CD14-positive monocyte (primary cell): Measurements from ENCODE around the gene NT5DC4. TPM values are rescaled to one million over a fixed set of nuclear protein-coding genes. Genes with fewer than 3 reads are reported as not detected.

Source experiments
- DNase-seq, 3 donors: peaks; one replicate each; pipeline ENCODE4 v3.0.0-alpha.2; 2011 to 2022
- H2AFZ ChIP-seq: 2 replicates; pipeline ENCODE4 v1.6.0; 2012; ENCODE audit warnings: mild to moderate bottlenecking, low read depth, low read length, inconsistent platforms; ENCODE audit not compliant: insufficient read depth, poor library complexity, severe bottlenecking
- H3K27ac ChIP-seq, 2 donors: 1 replicate in 1 of 2; 2 replicates in 1 of 2; pipeline ENCODE4 v1.5.1; 2012 to 2013; ENCODE audit warnings: low read length in 2 of 2, control low read depth in 1 of 2, inconsistent platforms in 1 of 2, low read depth in 1 of 2, mild to moderate bottlenecking in 1 of 2
- H3K27me3 ChIP-seq, 2 donors: one replicate each; pipeline versions ENCODE4 v1.6.0 to v1.6.1; 2011 to 2013; ENCODE audit warnings: low read length in 2 of 2; ENCODE audit not compliant: control insufficient read depth in 2 of 2, insufficient read depth in 2 of 2
- H3K36me3 ChIP-seq, 2 donors: replicated peaks in 1 of 2; 1 replicate in 1 of 2; 2 replicates in 1 of 2; pipeline versions ENCODE4 v1.5.1 to v1.6.1; 2012 to 2013; ENCODE audit warnings: low read length in 2 of 2, control low read depth in 1 of 2, inconsistent platforms in 1 of 2, mild to moderate bottlenecking in 1 of 2; ENCODE audit not compliant: insufficient read depth in 2 of 2, control insufficient read depth in 1 of 2
- H3K4me1 ChIP-seq, 2 donors: 1 replicate in 1 of 2; 2 replicates in 1 of 2; pipeline versions ENCODE4 v1.5.1 to v1.6.1; 2012 to 2013; ENCODE audit warnings: low read length in 2 of 2, control low read depth in 1 of 2, inconsistent platforms in 1 of 2, mild to moderate bottlenecking in 1 of 2, moderate library complexity in 1 of 2; ENCODE audit not compliant: insufficient read depth in 2 of 2, control insufficient read depth in 1 of 2
- H3K4me2 ChIP-seq: replicated peaks from 2 replicates; pipeline ENCODE3; 2012; ENCODE audit warnings: low read length, moderate library complexity, mild to moderate bottlenecking; ENCODE audit not compliant: poor library complexity, severe bottlenecking; ENCODE audit errors: extremely low read depth
- H3K4me3 ChIP-seq, 3 experiments: fragments of 200-600 bp in 1 of 3; sonication (generic) in 1 of 3; replicated peaks in 1 of 3; 1 replicate in 2 of 3; 2 replicates in 1 of 3; pipeline ENCODE4 v1.5.1; 2011 to 2013; ENCODE audit warnings: low read length in 3 of 3, mild to moderate bottlenecking in 3 of 3, control low read depth in 2 of 3, low read depth in 2 of 3, inconsistent platforms in 1 of 3, moderate library complexity in 1 of 3
- H3K79me2 ChIP-seq: 2 replicates; pipeline ENCODE4 v1.6.0; 2012; ENCODE audit warnings: mild to moderate bottlenecking, control low read depth, inconsistent platforms, low read length, moderate library complexity; ENCODE audit not compliant: insufficient read depth
- H3K9ac ChIP-seq: 2 replicates; pipeline ENCODE4 v1.6.0; 2017; ENCODE audit warnings: low read length, mild to moderate bottlenecking; ENCODE audit not compliant: insufficient read depth, poor library complexity, severe bottlenecking
- H3K9me3 ChIP-seq, 2 donors: replicated peaks in 1 of 2; 1 replicate in 1 of 2; 2 replicates in 1 of 2; pipeline versions ENCODE4 v1.5.1 to v1.6.1; 2012 to 2013; ENCODE audit warnings: low read length in 2 of 2, control low read depth in 1 of 2; ENCODE audit not compliant: control insufficient read depth in 1 of 2, insufficient read depth in 1 of 2
- H4K20me1 ChIP-seq: 2 replicates; pipeline ENCODE4 v1.6.0; 2012; ENCODE audit warnings: mild to moderate bottlenecking, low read length, control low read depth, moderate library complexity; ENCODE audit not compliant: insufficient read depth
- H3K27ac Mint-ChIP-seq, 7 donors: one replicate each; pipeline ENCODE4 v1.8.0; 2020; ENCODE audit warnings: mild to moderate bottlenecking in 7 of 7, mixed read lengths in 7 of 7, moderate library complexity in 6 of 7, inconsistent platforms in 2 of 7
- H3K27me3 Mint-ChIP-seq, 3 donors: one replicate each; pipeline ENCODE4 v1.8.0; 2021 to 2022; ENCODE audit warnings: low read depth in 3 of 3, mild to moderate bottlenecking in 3 of 3, mixed read lengths in 3 of 3, moderate library complexity in 3 of 3, inconsistent platforms in 1 of 3
- H3K36me3 Mint-ChIP-seq, 2 donors: one replicate each; pipeline ENCODE4 v1.8.0; 2020; ENCODE audit warnings: mixed read lengths in 2 of 2, inconsistent platforms in 1 of 2, mild to moderate bottlenecking in 1 of 2
- H3K4me1 Mint-ChIP-seq: one replicate; pipeline ENCODE4 v1.8.0; 2020; ENCODE audit warnings: mild to moderate bottlenecking, mixed read lengths
- H3K4me3 Mint-ChIP-seq, 2 donors: one replicate each; pipeline ENCODE4 v1.8.0; 2020; ENCODE audit warnings: mild to moderate bottlenecking in 2 of 2, mixed read lengths in 2 of 2, moderate library complexity in 1 of 2
- H3K9me3 Mint-ChIP-seq, 7 donors: one replicate each; pipeline ENCODE4 v1.8.0; 2020 to 2022; ENCODE audit warnings: mixed read lengths in 7 of 7, mild to moderate bottlenecking in 6 of 7, moderate library complexity in 6 of 7, inconsistent platforms in 2 of 7
- WGBS: methylation state at CpG from one replicate; pipeline ENCODE4 v1.1.5; 2013; ENCODE audit warnings: missing lambda C conversion rate; ENCODE audit not compliant: insufficient coverage; 5-methylcytosine and 5-hydroxymethylcytosine counted together
- intact Hi-C, 2 donors: fragments of 100-400 bp; cut with micrococcal nuclease; formaldehyde crosslinking; loops; one replicate each; pipeline versions ENCODE4 v1.15.0 to v1.15.1; 2023
- polyA plus RNA-seq, 3 donors: library from polyadenylated mRNA; depleted of rRNA in 1 of 3; unstranded in 2 of 3; stranded (reverse) in 1 of 3; fragments of 300-500 nt in 2 of 3; fragments of >200 nt in 1 of 3; fragmentation: Illumina TruSeq in 2 of 3; gene quantifications; 1 replicate in 2 of 3; 2 replicates in 1 of 3; pipeline ENCODE4 v1.2.3, GENCODE V29; 2012 to 2021
- TF ChIP-seq, protein P1 (sequence below): fragments of 200-600 bp; IDR thresholded peaks from one replicate; pipeline ENCODE4 v1.8.0; 2022; ENCODE audit warnings: antibody characterized with exemption, mild to moderate bottlenecking

Gene NT5DC4
- polyA plus RNA-seq, 3 donors = 2.2 TPM; not detected in 2

DNA sequence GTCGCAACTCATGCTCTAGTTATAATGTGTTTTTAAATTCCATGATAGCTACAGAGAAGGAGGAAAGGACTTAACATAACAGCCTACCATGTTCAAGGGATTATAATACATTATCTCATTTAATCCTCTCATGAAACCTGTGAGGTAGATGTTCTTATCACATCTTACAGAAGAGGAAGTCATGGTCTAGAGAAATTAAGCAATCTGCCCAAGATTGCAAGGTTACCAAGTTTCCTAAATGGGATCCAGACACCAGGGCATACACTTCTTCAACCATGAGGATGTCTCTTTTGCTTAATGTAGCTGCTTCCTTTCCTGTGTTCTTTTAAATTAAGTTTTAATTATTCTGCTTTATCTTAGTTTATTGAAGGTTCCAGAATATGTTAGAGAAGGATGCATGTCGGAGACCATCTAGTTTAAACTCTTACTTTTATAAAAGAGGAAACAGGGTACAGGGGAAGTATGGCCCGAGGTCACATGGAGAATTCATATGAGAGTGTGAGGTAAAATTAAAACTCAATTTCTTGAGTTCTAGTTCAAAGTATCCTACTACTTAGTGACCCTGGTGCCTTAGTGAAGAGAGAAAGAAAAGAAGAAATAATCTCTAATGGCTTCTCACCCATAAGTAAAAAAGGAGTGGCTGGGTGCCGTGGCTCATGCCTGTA, 67.0 kb downstream of the NT5DC4 start:
- Histone ChIP-seq H3K27ac (peak overlapping the region; percentile 47 to 62), H3K79me2 (no peaks in the 10 kb centered on the region), H3K4me2 (peak overlapping the region; percentile 7), H4K20me1 (no peaks in the 10 kb centered on the region), H3K27me3 (no peaks in the 10 kb centered on the region), H3K4me1 (peaks cover 58 to 82% of the 10 kb centered on the region in 2 donors), H3K4me3 (no peak overlapping the region), H3K9ac (no peak overlapping the region), H3K9me3 (no peaks in the 10 kb centered on the region), H2AFZ (no peak overlapping the region), H3K36me3 (no peaks in the 10 kb centered on the region)
- peak; percentile 54 to 90 (median 79) for DNase-seq
- H3K9me3 Mint-ChIP-seq = peaks cover 0 to 4% (median 2%) of the 10 kb centered on the region in 7 donors
- peaks cover 0 to 2% of the 10 kb centered on the region in 2 donors for H3K36me3 Mint-ChIP-seq
- peaks cover 61% of the 10 kb centered on the region for H3K4me1 Mint-ChIP-seq
- H3K27me3 Mint-ChIP-seq = peaks cover 0 to 11% (median 2%) of the 10 kb centered on the region in 3 donors
- peak overlapping the region; percentile 86 to 93 (median 90) for H3K27ac Mint-ChIP-seq
- intact Hi-C loops = no loop called here
- peak overlapping the region in 1 of 2 donors; percentile 30 for H3K4me3 Mint-ChIP-seq
- TF ChIP-seq, protein P1, sequence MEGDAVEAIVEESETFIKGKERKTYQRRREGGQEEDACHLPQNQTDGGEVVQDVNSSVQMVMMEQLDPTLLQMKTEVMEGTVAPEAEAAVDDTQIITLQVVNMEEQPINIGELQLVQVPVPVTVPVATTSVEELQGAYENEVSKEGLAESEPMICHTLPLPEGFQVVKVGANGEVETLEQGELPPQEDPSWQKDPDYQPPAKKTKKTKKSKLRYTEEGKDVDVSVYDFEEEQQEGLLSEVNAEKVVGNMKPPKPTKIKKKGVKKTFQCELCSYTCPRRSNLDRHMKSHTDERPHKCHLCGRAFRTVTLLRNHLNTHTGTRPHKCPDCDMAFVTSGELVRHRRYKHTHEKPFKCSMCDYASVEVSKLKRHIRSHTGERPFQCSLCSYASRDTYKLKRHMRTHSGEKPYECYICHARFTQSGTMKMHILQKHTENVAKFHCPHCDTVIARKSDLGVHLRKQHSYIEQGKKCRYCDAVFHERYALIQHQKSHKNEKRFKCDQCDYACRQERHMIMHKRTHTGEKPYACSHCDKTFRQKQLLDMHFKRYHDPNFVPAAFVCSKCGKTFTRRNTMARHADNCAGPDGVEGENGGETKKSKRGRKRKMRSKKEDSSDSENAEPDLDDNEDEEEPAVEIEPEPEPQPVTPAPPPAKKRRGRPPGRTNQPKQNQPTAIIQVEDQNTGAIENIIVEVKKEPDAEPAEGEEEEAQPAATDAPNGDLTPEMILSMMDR = no peak
- WGBS = no CpG with 5 or more reads among the region's 4 CpGs

DNA sequence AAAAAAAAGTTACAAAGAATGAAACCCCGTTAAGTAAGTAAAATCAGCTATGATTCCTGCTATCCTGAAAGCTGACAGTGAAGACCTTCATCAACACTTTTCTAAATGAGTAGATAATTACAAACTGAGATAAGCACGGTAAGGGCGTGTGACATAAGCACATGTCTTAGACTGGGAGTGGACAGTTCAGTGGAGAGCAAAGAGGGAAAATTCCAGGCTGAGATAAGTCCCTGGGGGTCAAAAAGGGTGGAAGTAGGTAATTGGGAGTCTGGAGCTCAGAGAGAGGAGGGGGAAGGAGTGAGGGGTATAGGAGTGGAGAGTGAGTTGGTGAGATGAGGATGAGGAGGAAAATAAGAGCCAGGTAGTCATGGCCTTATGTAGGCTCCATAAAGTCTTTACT, 67.8 kb downstream of the NT5DC4 start:
- peaks cover 60 to 82% of the 10 kb centered on the region in 2 donors for H3K4me1 ChIP-seq
- peaks cover 5 to 10% (median 7%) of the 10 kb centered on the region in 7 donors for H3K9me3 Mint-ChIP-seq

More for the DNA sequence above, 67.8 kb downstream of the NT5DC4 start:
- Histone ChIP-seq H3K27ac (peak overlapping the region; percentile 47 to 62), H3K27me3 (no peaks in the 10 kb centered on the region), H4K20me1 (peaks cover 4% of the 10 kb centered on the region), H3K36me3 (no peaks in the 10 kb centered on the region), H3K79me2 (no peaks in the 10 kb centered on the region), H3K9ac (no peak overlapping the region), H2AFZ (no peak overlapping the region), H3K4me2 (no peak overlapping the region), H3K4me3 (no peak overlapping the region), H3K9me3 (no peaks in the 10 kb centered on the region)
- DNase-seq = no peak
- TF ChIP-seq, protein P1 = no peak
- Mint-ChIP-seq H3K36me3 (no peaks in the 10 kb centered on the region), H3K4me1 (peaks cover 66% of the 10 kb centered on the region), H3K27me3 (peaks cover 1 to 11% (median 2%) of the 10 kb centered on the region in 3 donors), H3K4me3 (no peak overlapping the region), H3K27ac (peak overlapping the region; percentile 84 to 93 (median 88))
- intact Hi-C loops = no loop called here
- WGBS = 100% methylated on average over 2 of the region's 3 CpGs

Other genes starting within 250 kb of the NT5DC4 start
- gene TTL, start 238.9 kb upstream of the NT5DC4 start, polyA plus RNA-seq = 10 to 100 TPM in 1 of 3 donors, 1 to 10 TPM in 2; 2.7 to 13.9 (median 5.4) TPM
- 1 to 10 TPM; 5.2 to 6.3 (median 5.3) TPM for gene POLR1B, start 178.6 kb upstream of the NT5DC4 start, polyA plus RNA-seq
- 10 to 100 TPM; 37.1 to 77.3 (median 56.2) TPM for gene CHCHD5, start 136.4 kb upstream of the NT5DC4 start, polyA plus RNA-seq
- gene SLC20A1, start 75.1 kb upstream of the NT5DC4 start, polyA plus RNA-seq = 100 to 1,000 TPM in 1 of 3 donors, 10 to 100 TPM in 2; 16.1 to 112 (median 36.3) TPM
- under 1 TPM in 2 of 3 donors, not detected in 1; 0.04 to 0.24 TPM for gene CKAP2L, start 43.6 kb downstream of the NT5DC4 start, polyA plus RNA-seq
- gene IL1A, start 63.5 kb downstream of the NT5DC4 start, polyA plus RNA-seq = under 1 TPM in 2 of 3 donors, not detected in 1; 0.26 to 0.83 TPM
- gene IL1B, start 115.8 kb downstream of the NT5DC4 start, polyA plus RNA-seq = 1,000 to 10,000 TPM in 1 of 3 donors, 100 to 1,000 TPM in 1, 10 to 100 TPM in 1; 65.1 to 1,419 (median 114) TPM
- not detected for gene IL37, start 190.1 kb downstream of the NT5DC4 start, polyA plus RNA-seq